ENCODE measurements around the gene KISS1R. TPM values are rescaled to one million over a fixed set of nuclear protein-coding genes. Genes with fewer than 3 reads are reported as not detected.

KISS1R gene
- total and polyA plus RNA-seq, 2 of the 4 experiments (the other 2 are of a cell fraction), result not detected

DNA sequence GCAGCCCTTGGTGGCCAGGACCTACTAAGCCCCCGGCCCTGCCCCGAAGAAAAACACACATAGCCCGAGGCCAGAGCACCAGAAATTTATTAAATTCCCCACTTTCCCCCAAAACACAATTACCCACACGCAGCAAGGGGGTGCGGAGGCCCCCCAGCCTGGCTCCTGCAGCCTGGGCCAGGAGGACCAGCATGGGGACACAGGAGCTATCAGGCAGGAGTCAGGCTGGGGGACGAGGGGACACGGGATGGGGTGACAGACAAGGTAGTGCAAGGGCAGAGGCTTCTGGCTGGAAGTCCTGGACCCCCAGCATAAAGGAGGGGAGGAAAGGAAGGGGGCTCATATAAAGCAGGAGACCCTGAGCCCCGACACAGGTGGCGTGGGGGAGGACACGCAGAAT, 20.7 kb upstream of the KISS1R start:
- no peak overlapping the region for H4K5ac ChIP-seq (ENCODE audit: low read depth, low read length)
- H3K23ac ChIP-seq (ENCODE audit: low read depth, low read length), result no peak overlapping the region
- H3K79me1 ChIP-seq (ENCODE audit: low read depth in 1 of 2, low read length in 2 of 2), result peaks cover 0 to 18% of the 10 kb centered on the region in 2 experiments; a peak in 3 of 4 replicates
- H4K91ac ChIP-seq (ENCODE audit: insufficient read depth, low read depth, low read length), result no peak overlapping the region
- H2AFZ ChIP-seq (replicated peaks; ENCODE audit: low read length, poor library complexity), result no peak overlapping the region
- no peak for TF ChIP-seq SMC3 (IDR thresholded peaks at IDR 0.05; ENCODE audit: low read depth, low read length)
- no peak for TF ChIP-seq RFX5 (IDR thresholded peaks at IDR 0.05; ENCODE audit: low read depth, low read length)
- no peak for TF ChIP-seq FOS (IDR thresholded peaks at IDR 0.05; ENCODE audit: low read depth, low read length)
- TF ChIP-seq NFE2L2 (IDR thresholded peaks at IDR 0.05; ENCODE audit: low read depth, low read length), result no peak
- no peak for TF ChIP-seq CTCF (conservative IDR thresholded peaks at IDR 0.05; ENCODE audit: low read depth, low read length)
- TF ChIP-seq RCOR1 (IDR thresholded peaks at IDR 0.05; ENCODE audit: insufficient replicate concordance, low read length), result no peak
- TF ChIP-seq POLR2A (IDR thresholded peaks at IDR 0.05; ENCODE audit: low read depth, low read length), result no peak
- no peak for TF ChIP-seq BHLHE40 (IDR thresholded peaks at IDR 0.05; ENCODE audit: low read depth, low read length)
- TF ChIP-seq MAZ (IDR thresholded peaks at IDR 0.05; ENCODE audit: borderline replicate concordance, low read depth, low read length), result no peak
- TF ChIP-seq, protein P1, sequence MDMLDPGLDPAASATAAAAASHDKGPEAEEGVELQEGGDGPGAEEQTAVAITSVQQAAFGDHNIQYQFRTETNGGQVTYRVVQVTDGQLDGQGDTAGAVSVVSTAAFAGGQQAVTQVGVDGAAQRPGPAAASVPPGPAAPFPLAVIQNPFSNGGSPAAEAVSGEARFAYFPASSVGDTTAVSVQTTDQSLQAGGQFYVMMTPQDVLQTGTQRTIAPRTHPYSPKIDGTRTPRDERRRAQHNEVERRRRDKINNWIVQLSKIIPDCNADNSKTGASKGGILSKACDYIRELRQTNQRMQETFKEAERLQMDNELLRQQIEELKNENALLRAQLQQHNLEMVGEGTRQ (IDR thresholded peaks at IDR 0.05; ENCODE audit: low read depth, low read length), result no peak
- TF ChIP-seq CHD1 (IDR thresholded peaks at IDR 0.05; ENCODE audit: low read depth, low read length), result no peak
- TF ChIP-seq MXI1 (IDR thresholded peaks at IDR 0.05; ENCODE audit: borderline replicate concordance, low read depth, low read length), result no peak
- TF ChIP-seq RAD21 (IDR thresholded peaks at IDR 0.05; ENCODE audit: low read length), result no peak
- no peak for TF ChIP-seq ELK1 (IDR thresholded peaks at IDR 0.05; ENCODE audit: borderline replicate concordance, low read depth, low read length)
- TF ChIP-seq CEBPB (IDR thresholded peaks at IDR 0.05; ENCODE audit: low read depth, low read length), result no peak
- in situ Hi-C loops (cut with MboI; ENCODE audit: low sequenced_read_pairs), result no loop called here
- POLR2A ChIA-PET (ENCODE audit: unreplicated experiment), result no interaction called here
- no TSS peak for BruUV-seq (replicated peaks)
- no peak overlapping the region for H2BK15ac ChIP-seq (ENCODE audit: low read depth, low read length)
- peaks cover 20% of the 10 kb centered on the region; the same call in 1 of the 2 replicates for H3K36me3 ChIP-seq (ENCODE audit: control insufficient read depth, insufficient read depth, low read length)
- H3K27ac ChIP-seq (ENCODE audit: insufficient read depth, low read length), result no peak overlapping the region
- DNase-seq, result no peak
- H4K8ac ChIP-seq (ENCODE audit: low read depth in 2 of 2, low read length in 2 of 2), result no peak overlapping the region
- H4K20me1 ChIP-seq (ENCODE audit: insufficient read depth, low read length), result peaks cover 17% of the 10 kb centered on the region
- peaks cover 6% of the 10 kb centered on the region for H3K9me1 ChIP-seq (ENCODE audit: insufficient read depth, low read length)
- no peak overlapping the region for H2BK20ac ChIP-seq (ENCODE audit: low read depth, low read length)
- H2BK120ac ChIP-seq (ENCODE audit: low read depth, low read length), result no peak overlapping the region
- no peak overlapping the region for H2AK5ac ChIP-seq (ENCODE audit: low read depth, low read length)
- H3K27me3 ChIP-seq (ENCODE audit: control insufficient read depth, insufficient read depth, low read length), result no peaks in the 10 kb centered on the region
- H3K18ac ChIP-seq (ENCODE audit: low read depth, low read length), result no peak overlapping the region
- dilution Hi-C loops (cut with HindIII; ENCODE audit: low sequenced_read_pairs, unreplicated experiment), result no loop called here
- intact Hi-C loops (cut with micrococcal nuclease), result no loop called here
- WGBS, 2 experiments (ENCODE audit: extremely low coverage in 2 of 2, insufficient read length in 1 of 2), result 92% methylated on average over 5 of the region's 10 CpGs; no CpG with 5 or more reads in 1 of the 2 experiments
- CTCF ChIA-PET, result no interaction called here
- no peak overlapping the region for H3K4me3 ChIP-seq (ENCODE audit: insufficient read depth, low read depth, low read length)
- ATAC-seq (ENCODE audit: low read depth), result no peak
- no peak overlapping the region for H3K56ac ChIP-seq (ENCODE audit: extremely low read depth, insufficient read depth, low read length)
- no peak overlapping the region for H3K4me2 ChIP-seq (ENCODE audit: low read depth, low read length)
- no peak overlapping the region for H2AK9ac ChIP-seq (replicated peaks; ENCODE audit: low read depth, low read length, poor library complexity)
- no peaks in the 10 kb centered on the region for H3K4me1 ChIP-seq (ENCODE audit: control insufficient read depth, insufficient read depth, low read length)
- H3K9ac ChIP-seq (ENCODE audit: low read depth, low read length), result no peak overlapping the region
- no peak overlapping the region for H2BK5ac ChIP-seq (ENCODE audit: low read depth, low read length, poor library complexity, severe bottlenecking)
- no peaks in the 10 kb centered on the region for H3K9me3 ChIP-seq (ENCODE audit: control insufficient read depth, insufficient read depth, low read length)
- no peak overlapping the region for H3K4ac ChIP-seq (ENCODE audit: low read depth, low read length)
- no peak overlapping the region for H3K14ac ChIP-seq (replicated peaks; ENCODE audit: low read depth, low read length)

Measured in IMR-90 (cell line).